Peyer's patch (tissue), 4 donors: Measurements from ENCODE around the gene LRG1. TPM values are rescaled to one million over a fixed set of nuclear protein-coding genes. Genes with fewer than 3 reads are reported as not detected.
"Not testable (repeated sequence)": the region's sequence is repeated elsewhere in the genome, so short reads cannot be mapped to it uniquely, and the experiment has no call there.

ENCODE experiments used
- DNase-seq, 3 donors: peaks; one replicate each; pipeline ENCODE4 v3.0.0-alpha.2; 2017 to 2019
- H3K27ac ChIP-seq, 4 donors: fragments of 200-600 bp; sonication (generic); one replicate each; pipeline ENCODE4 v1.5.1; 2016 to 2019
- H3K27me3 ChIP-seq, 2 donors: fragments of 200-600 bp; sonication (generic); one replicate each; pipeline ENCODE4 v1.5.1; 2019
- H3K36me3 ChIP-seq, 3 donors: fragments of 200-600 bp; sonication (generic); one replicate each; pipeline ENCODE4 v1.5.1; 2016 to 2019
- H3K4me1 ChIP-seq, 4 donors: fragments of 200-600 bp; sonication (generic); one replicate each; pipeline ENCODE4 v1.5.1; 2016 to 2019
- H3K4me3 ChIP-seq, 4 donors: fragments of 200-600 bp; sonication (generic); 1 replicate in 3 of 4; 2 replicates in 1 of 4; pipeline ENCODE4 v1.5.1; 2016 to 2019; ENCODE audit warnings: mild to moderate bottlenecking in 1 of 4
- H3K9me3 ChIP-seq, 4 donors: fragments of 200-600 bp; sonication (generic); one replicate each; pipeline ENCODE4 v1.5.1; 2016 to 2019; ENCODE audit warnings: mild to moderate bottlenecking in 1 of 4
- CTCF ChIP-seq, 6 experiments: fragments of 450-650 bp in 4 of 6; fragments of 200-600 bp in 2 of 6; sonication (generic) in 1 of 6; IDR thresholded peaks; one replicate each; pipeline ENCODE4 v1.5.1; 2017 to 2019; ENCODE audit warnings: antibody characterized with exemption in 6 of 6, mild to moderate bottlenecking in 3 of 6, moderate library complexity in 1 of 6
- POLR2A ChIP-seq, 2 donors: fragments of 450-650 bp; IDR thresholded peaks; one replicate each; pipeline ENCODE4 v1.5.1; 2017; ENCODE audit warnings: antibody characterized with exemption in 2 of 2, mild to moderate bottlenecking in 2 of 2, moderate library complexity in 2 of 2
- total RNA-seq, 4 donors: library from RNA; depleted of rRNA; stranded (reverse); fragments of >200 nt; gene quantifications; one replicate each; pipeline ENCODE4 v1.1.0, GENCODE V29; 2016

The LRG1 gene
- total RNA-seq, 4 donors from 2014 or later, result 1.7 to 3.5 (median 3.0) TPM

GRCh38 chr19:4566402-4567051, 26.7 kb upstream of the LRG1 start:
- peak overlapping the region in 1 of 4 donors; percentile 57 for H3K27ac ChIP-seq
- H3K9me3 ChIP-seq, result no peaks in the 10 kb centered on the region
- H3K36me3 ChIP-seq, result no peaks in the 10 kb centered on the region
- H3K4me1 ChIP-seq, result no peaks in the 10 kb centered on the region
- no peaks in the 10 kb centered on the region for H3K27me3 ChIP-seq
- no peak overlapping the region for H3K4me3 ChIP-seq
- TF ChIP-seq POLR2A (IDR thresholded peaks at IDR 0.05) (no peak), CTCF (IDR thresholded peaks at IDR 0.05) (no peak)
- no peak for DNase-seq

GRCh38 chr19:4563562-4563961, 23.7 kb upstream of the LRG1 start:
- not testable (repeated sequence) for H3K36me3 ChIP-seq, H3K4me3 ChIP-seq, H3K27me3 ChIP-seq, H3K9me3 ChIP-seq, H3K27ac ChIP-seq, DNase-seq, H3K4me1 ChIP-seq

- not testable (repeated sequence) for H3K27me3 ChIP-seq, DNase-seq, H3K4me3 ChIP-seq, H3K27ac ChIP-seq, H3K36me3 ChIP-seq, H3K9me3 ChIP-seq, H3K4me1 ChIP-seq
Measured at GRCh38 chr19:4562085-4562484, 22.2 kb upstream of the LRG1 start.

GRCh38 chr19:4559569-4559968, 19.7 kb upstream of the LRG1 start, which contains the start of gene SEMA6B:
SEMA6B (minus strand) TSS chr19:4559684; CDS start chr19:4558457, 1,227 bp downstream.
- DNase-seq, result peak in 2 of 3 donors; percentile 48 to 59
- H3K36me3 ChIP-seq, result no peaks in the 10 kb centered on the region
- H3K4me3 ChIP-seq, result peak within 1 kb of the TSS in 3 of 4 donors; percentile 3 to 32 (median 30)
- peaks cover 0 to 7% (median 0%) of the 10 kb centered on the region in 4 donors for H3K4me1 ChIP-seq
- peak within 1 kb of the TSS in 3 of 4 donors; percentile 13 to 65 (median 61) for H3K27ac ChIP-seq
- no peaks in the 10 kb centered on the region for H3K9me3 ChIP-seq
- no peaks in the 10 kb centered on the region for H3K27me3 ChIP-seq
- TF ChIP-seq POLR2A (IDR thresholded peaks at IDR 0.05), result no peak

GRCh38 chr19:4557971-4558941, 18.4 kb upstream of the LRG1 start:
- no peaks in the 10 kb centered on the region for H3K36me3 ChIP-seq
- H3K9me3 ChIP-seq, result no peaks in the 10 kb centered on the region
- H3K27ac ChIP-seq, result peak overlapping the region in 1 of 4 donors; percentile 61
- H3K4me1 ChIP-seq, result peaks cover 0 to 7% (median 0%) of the 10 kb centered on the region in 4 donors
- H3K4me3 ChIP-seq, result peak overlapping the region in 2 of 4 donors; percentile 17 to 32
- DNase-seq, result peak in 1 of 3 donors; percentile 65
- H3K27me3 ChIP-seq, result no peaks in the 10 kb centered on the region
- TF ChIP-seq CTCF (IDR thresholded peaks at IDR 0.05), result peak; percentile 84 to 99 (median 91)
- no peak for TF ChIP-seq POLR2A (IDR thresholded peaks at IDR 0.05)

- peaks cover 0 to 7% (median 0%) of the 10 kb centered on the region in 4 donors for H3K4me1 ChIP-seq
- no peaks in the 10 kb centered on the region for H3K27me3 ChIP-seq
- H3K36me3 ChIP-seq, result no peaks in the 10 kb centered on the region
- peak in 3 of 6 experiments; percentile 6 to 18 (median 16) for TF ChIP-seq CTCF (IDR thresholded peaks at IDR 0.05)
- no peak for TF ChIP-seq POLR2A (IDR thresholded peaks at IDR 0.05)
- no peak overlapping the region for H3K4me3 ChIP-seq
- DNase-seq, result no peak
- H3K27ac ChIP-seq, result no peak overlapping the region
- no peaks in the 10 kb centered on the region for H3K9me3 ChIP-seq
Measured at GRCh38 chr19:4557144-4557970, 17.5 kb upstream of the LRG1 start.
